Peyer's patch (tissue), 4 donors: Measurements from ENCODE around the gene ATXN1. TPM values are rescaled to one million over a fixed set of nuclear protein-coding genes. Genes with fewer than 3 reads are reported as not detected.
"Not testable (repeated sequence)": the region's sequence is repeated elsewhere in the genome, so short reads cannot be mapped to it uniquely, and the experiment has no call there.

ENCODE experiments used
- DNase-seq, 3 donors: peaks; one replicate each; pipeline ENCODE4 v3.0.0-alpha.2; 2017 to 2019
- H3K27ac ChIP-seq, 4 donors: fragments of 200-600 bp; sonication (generic); one replicate each; pipeline ENCODE4 v1.5.1; 2016 to 2019
- H3K27me3 ChIP-seq, 2 donors: fragments of 200-600 bp; sonication (generic); one replicate each; pipeline ENCODE4 v1.5.1; 2019
- H3K36me3 ChIP-seq, 3 donors: fragments of 200-600 bp; sonication (generic); one replicate each; pipeline ENCODE4 v1.5.1; 2016 to 2019
- H3K4me1 ChIP-seq, 4 donors: fragments of 200-600 bp; sonication (generic); one replicate each; pipeline ENCODE4 v1.5.1; 2016 to 2019
- H3K4me3 ChIP-seq, 4 donors: fragments of 200-600 bp; sonication (generic); 1 replicate in 3 of 4; 2 replicates in 1 of 4; pipeline ENCODE4 v1.5.1; 2016 to 2019; ENCODE audit warnings: mild to moderate bottlenecking in 1 of 4
- H3K9me3 ChIP-seq, 4 donors: fragments of 200-600 bp; sonication (generic); one replicate each; pipeline ENCODE4 v1.5.1; 2016 to 2019; ENCODE audit warnings: mild to moderate bottlenecking in 1 of 4
- POLR2A ChIP-seq, 2 donors: fragments of 450-650 bp; IDR thresholded peaks; one replicate each; pipeline ENCODE4 v1.5.1; 2017; ENCODE audit warnings: antibody characterized with exemption in 2 of 2, mild to moderate bottlenecking in 2 of 2, moderate library complexity in 2 of 2
- total RNA-seq, 4 donors: library from RNA; depleted of rRNA; stranded (reverse); fragments of >200 nt; gene quantifications; one replicate each; pipeline ENCODE4 v1.1.0, GENCODE V29; 2016
- TF ChIP-seq, protein P1 (sequence below), 6 experiments: fragments of 450-650 bp in 4 of 6; fragments of 200-600 bp in 2 of 6; sonication (generic) in 1 of 6; IDR thresholded peaks; one replicate each; pipeline ENCODE4 v1.5.1; 2017 to 2019; ENCODE audit warnings: antibody characterized with exemption in 6 of 6, mild to moderate bottlenecking in 3 of 6, moderate library complexity in 1 of 6

Gene ATXN1
- total RNA-seq, 4 donors from 2014 or later: 34.7 to 48.5 (median 43.1) TPM

DNA sequence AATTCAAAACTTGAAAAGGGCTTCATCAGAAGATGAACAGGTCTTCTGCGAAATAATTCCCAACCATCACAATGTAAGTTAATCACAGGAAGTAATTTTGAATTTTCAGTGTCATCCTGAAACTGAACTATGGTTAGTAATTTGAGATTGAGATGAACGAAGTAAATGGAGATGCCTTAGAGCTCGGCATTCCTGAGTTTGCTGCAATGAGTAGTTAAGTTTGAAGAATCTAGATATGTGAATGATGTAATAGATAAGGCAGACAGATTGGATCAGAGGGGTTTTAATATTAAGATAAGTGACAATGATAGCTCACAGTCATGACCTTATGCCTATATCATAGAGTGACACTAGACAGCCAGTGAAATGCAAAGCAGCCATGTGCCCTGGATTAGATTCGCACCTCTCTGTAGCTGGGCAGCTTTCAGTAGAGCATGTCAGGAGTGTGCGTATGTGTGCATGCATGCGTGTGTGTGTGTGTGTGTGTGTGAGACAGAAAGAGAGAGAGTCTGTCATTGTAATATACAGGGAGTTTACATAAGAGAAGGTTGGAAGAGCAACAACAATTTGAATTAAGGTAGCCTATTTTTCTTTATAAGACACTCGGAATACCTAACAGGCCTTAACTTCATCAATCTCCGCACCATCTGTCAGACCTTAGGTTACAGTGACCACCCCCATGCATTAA is 289.9 kb downstream of the ATXN1 start:
- no peaks in the 10 kb centered on the region for H3K27me3 ChIP-seq
- peaks cover 0 to 10% (median 2%) of the 10 kb centered on the region in 4 donors for H3K4me1 ChIP-seq
- DNase-seq: no peak
- no peaks in the 10 kb centered on the region for H3K36me3 ChIP-seq
- no peak overlapping the region for H3K27ac ChIP-seq
- no peaks in the 10 kb centered on the region for H3K9me3 ChIP-seq
- H3K4me3 ChIP-seq: no peak overlapping the region
- no peak for TF ChIP-seq POLR2A (IDR thresholded peaks at IDR 0.05)
- TF ChIP-seq, protein P1, sequence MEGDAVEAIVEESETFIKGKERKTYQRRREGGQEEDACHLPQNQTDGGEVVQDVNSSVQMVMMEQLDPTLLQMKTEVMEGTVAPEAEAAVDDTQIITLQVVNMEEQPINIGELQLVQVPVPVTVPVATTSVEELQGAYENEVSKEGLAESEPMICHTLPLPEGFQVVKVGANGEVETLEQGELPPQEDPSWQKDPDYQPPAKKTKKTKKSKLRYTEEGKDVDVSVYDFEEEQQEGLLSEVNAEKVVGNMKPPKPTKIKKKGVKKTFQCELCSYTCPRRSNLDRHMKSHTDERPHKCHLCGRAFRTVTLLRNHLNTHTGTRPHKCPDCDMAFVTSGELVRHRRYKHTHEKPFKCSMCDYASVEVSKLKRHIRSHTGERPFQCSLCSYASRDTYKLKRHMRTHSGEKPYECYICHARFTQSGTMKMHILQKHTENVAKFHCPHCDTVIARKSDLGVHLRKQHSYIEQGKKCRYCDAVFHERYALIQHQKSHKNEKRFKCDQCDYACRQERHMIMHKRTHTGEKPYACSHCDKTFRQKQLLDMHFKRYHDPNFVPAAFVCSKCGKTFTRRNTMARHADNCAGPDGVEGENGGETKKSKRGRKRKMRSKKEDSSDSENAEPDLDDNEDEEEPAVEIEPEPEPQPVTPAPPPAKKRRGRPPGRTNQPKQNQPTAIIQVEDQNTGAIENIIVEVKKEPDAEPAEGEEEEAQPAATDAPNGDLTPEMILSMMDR (IDR thresholded peaks at IDR 0.05): no peak

DNA sequence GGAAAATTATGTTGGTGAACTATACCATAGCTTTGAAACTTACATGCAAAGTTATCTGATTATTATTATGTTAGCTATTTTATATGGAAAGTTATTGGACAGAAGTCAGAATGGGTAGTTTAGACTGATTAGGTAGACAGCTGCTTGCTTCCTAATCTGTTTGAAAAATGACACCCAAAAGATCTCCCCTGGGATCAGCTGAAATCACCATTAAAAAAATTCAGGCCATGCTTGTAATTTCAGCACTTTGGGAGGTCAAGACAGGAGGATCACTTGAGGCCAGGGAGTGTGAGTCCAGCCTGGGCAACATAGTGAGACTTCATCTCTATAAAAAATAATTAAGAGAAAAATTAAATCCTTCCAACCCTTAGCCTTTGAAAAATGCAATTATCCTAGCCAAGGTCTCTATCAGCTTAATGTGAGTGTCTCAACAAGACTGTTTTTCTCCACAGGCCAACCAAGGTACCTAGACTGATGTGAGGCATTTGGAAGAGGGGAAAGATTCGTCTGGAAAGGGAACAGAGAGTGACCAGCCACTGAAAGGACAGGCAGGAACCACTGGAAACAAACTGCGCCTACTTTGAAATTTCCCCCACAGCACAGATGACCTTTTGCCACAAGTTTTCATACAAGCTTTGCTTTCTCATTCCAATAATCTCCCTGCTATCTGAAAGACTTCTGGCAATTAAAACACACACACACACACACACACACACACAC is 290.6 kb downstream of the ATXN1 start:
- H3K27ac ChIP-seq: no peak overlapping the region
- no peak overlapping the region for H3K4me3 ChIP-seq
- no peak for DNase-seq
- no peak for TF ChIP-seq POLR2A (IDR thresholded peaks at IDR 0.05)
- TF ChIP-seq, protein P1 (IDR thresholded peaks at IDR 0.05): no peak
- no peaks in the 10 kb centered on the region for H3K9me3 ChIP-seq
- no peaks in the 10 kb centered on the region for H3K36me3 ChIP-seq
- H3K4me1 ChIP-seq: peaks cover 0 to 10% (median 2%) of the 10 kb centered on the region in 4 donors
- no peaks in the 10 kb centered on the region for H3K27me3 ChIP-seq

DNA sequence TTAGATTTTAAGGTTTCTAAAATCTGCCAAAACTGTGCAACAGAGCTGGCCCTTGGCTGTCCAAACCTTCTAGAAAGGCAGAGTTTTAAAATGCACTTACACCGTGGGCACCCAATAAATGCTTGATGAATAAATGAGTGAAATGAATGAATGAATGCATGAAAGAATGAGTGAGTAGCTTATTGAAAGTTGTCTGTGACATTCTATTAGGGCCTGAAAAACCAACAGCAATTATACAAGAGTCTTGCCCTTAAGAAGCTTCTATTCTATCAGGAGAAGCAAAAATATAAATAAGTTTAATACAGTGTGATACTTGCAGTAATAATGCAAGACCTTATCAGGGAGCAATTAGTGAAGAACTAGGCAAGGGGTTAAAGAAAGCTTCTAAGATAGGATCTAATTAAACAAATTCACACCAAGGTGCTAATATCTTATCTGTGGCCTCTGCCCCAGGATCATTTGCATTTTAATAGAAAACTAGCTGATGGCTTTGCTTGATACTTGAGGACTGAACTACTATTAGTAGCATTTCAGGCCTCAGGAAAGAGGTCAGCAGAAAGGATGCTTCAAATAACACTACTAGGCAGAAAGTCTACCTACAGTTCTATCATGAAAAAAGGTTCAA is 292.2 kb downstream of the ATXN1 start:
- Histone ChIP-seq H3K9me3 (no peaks in the 10 kb centered on the region), H3K4me1 (peaks cover 0 to 10% (median 2%) of the 10 kb centered on the region in 4 donors), H3K36me3 (no peaks in the 10 kb centered on the region), H3K4me3 (no peak overlapping the region), H3K27ac (no peak overlapping the region), H3K27me3 (no peaks in the 10 kb centered on the region)
- no peak for DNase-seq
- TF ChIP-seq, protein P1 (IDR thresholded peaks at IDR 0.05): no peak
- no peak for TF ChIP-seq POLR2A (IDR thresholded peaks at IDR 0.05)

DNA sequence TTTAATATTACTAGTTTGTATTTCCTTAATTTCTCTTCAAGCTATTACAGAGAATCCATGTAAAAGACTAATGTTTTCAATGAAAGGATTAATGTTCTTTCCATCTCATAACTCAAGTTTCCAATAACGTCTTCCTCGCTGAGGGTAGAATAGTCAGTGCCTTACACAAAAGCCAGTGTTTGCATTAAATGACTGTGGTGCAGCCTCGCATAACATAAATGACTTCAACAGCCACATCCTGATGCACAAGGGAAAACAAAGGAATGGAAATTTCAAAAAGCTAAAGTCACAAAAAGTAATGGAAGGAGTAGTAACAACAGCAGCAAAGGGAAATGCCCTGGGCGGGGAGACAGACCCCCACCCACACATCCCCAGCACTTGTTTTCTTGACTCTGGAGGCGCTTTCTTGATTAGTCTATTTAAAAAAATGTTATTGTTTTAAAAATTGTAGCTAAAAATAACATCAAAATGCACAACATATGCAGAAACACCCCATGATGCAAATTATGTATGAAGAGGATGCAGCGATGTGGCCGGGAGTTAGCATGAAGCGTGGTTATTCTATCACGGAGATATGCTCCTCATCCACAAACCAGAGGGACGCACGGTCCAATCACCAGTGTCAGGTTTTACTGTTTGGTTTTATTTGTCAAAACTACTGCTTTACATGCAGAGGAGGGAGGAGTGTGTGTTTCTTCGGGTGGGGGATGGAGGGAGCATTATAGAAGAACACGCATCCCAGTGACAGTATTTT is 294.3 kb downstream of the ATXN1 start:
- Histone ChIP-seq H3K9me3 (no peaks in the 10 kb centered on the region), H3K36me3 (no peaks in the 10 kb centered on the region), H3K27me3 (no peaks in the 10 kb centered on the region), H3K27ac (no peak overlapping the region), H3K4me3 (no peak overlapping the region), H3K4me1 (no peaks in the 10 kb centered on the region)
- no peak for TF ChIP-seq POLR2A (IDR thresholded peaks at IDR 0.05)
- TF ChIP-seq, protein P1 (IDR thresholded peaks at IDR 0.05): no peak
- no peak for DNase-seq

DNA sequence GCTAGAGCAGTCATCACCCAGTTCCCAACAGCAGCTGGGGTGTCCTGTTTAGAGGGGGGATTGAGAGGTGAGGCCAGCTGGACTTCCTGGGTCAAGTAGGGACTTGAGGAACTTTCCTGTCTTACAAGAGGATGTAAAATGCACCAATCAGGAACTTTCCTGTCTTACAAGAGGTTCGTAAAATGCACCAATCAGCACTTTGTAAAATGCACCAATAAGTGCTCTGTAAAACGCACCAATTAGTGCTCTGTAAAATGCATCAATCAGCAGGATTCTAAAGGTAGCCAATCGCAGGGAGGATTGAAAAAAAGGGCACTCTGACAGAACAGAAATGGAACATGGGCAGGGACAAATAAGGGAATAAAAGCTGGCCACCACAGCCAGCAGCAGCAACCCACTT is 297.2 kb downstream of the ATXN1 start:
- H3K27ac ChIP-seq: no peak overlapping the region
- no peaks in the 10 kb centered on the region for H3K4me1 ChIP-seq
- no peak for TF ChIP-seq POLR2A (IDR thresholded peaks at IDR 0.05)
- TF ChIP-seq, protein P1 (IDR thresholded peaks at IDR 0.05): no peak

DNA sequence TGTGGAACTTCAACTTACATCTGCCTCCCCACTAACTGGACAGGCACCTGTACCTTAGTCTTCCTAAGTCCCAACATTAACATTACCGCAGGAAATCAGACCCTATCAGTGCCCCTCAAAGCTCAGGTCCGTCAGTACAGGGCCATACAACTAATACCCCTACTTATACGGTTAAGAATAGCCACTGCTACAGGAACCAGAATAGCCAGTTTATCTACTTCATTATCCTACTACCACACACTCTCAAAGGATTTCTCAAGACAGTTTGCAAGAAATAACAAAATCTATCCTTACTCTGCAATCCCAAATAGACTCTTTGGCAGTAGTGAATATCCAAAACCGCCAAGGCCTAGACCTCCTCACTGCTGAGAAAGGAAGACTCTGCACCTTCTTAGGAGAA is 298.0 kb downstream of the ATXN1 start:
- not testable (repeated sequence) for H3K9me3 ChIP-seq, H3K4me1 ChIP-seq, DNase-seq, H3K36me3 ChIP-seq, H3K4me3 ChIP-seq, H3K27ac ChIP-seq, H3K27me3 ChIP-seq

More for the DNA sequence above, 297.2 kb downstream of the ATXN1 start:
- Histone ChIP-seq H3K4me3 (no peak overlapping the region), H3K9me3 (no peaks in the 10 kb centered on the region), H3K36me3 (no peaks in the 10 kb centered on the region), H3K27me3 (no peaks in the 10 kb centered on the region)
- no peak for DNase-seq
